ENCODE measurements around the gene SMG6.
"Not testable (repeated sequence)": the region's sequence is repeated elsewhere in the genome, so short reads cannot be mapped to it uniquely, and the experiment has no call there.

Gene SMG6

DNA sequence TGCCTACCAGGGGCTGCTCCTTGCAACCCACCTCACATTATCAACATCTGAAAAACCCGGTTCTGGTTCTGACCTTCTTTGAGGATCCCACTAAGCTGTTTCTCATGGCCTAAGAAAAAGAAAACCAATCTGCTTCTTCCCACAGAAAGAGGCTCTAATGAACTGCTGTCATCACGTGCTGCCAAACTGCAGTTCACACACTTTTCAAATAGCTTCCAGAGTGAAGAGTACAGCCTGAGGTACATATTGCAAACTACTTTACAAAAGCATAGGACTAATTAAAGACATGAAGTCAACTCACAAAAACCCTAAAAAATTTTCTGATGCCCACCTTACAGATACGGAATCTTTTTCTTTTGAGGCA is 36.7 kb downstream of the SMG6 start:
- TF ChIP-seq, protein P1, sequence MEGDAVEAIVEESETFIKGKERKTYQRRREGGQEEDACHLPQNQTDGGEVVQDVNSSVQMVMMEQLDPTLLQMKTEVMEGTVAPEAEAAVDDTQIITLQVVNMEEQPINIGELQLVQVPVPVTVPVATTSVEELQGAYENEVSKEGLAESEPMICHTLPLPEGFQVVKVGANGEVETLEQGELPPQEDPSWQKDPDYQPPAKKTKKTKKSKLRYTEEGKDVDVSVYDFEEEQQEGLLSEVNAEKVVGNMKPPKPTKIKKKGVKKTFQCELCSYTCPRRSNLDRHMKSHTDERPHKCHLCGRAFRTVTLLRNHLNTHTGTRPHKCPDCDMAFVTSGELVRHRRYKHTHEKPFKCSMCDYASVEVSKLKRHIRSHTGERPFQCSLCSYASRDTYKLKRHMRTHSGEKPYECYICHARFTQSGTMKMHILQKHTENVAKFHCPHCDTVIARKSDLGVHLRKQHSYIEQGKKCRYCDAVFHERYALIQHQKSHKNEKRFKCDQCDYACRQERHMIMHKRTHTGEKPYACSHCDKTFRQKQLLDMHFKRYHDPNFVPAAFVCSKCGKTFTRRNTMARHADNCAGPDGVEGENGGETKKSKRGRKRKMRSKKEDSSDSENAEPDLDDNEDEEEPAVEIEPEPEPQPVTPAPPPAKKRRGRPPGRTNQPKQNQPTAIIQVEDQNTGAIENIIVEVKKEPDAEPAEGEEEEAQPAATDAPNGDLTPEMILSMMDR (conservative IDR thresholded peaks at IDR 0.05): no peak
- H3K27ac ChIP-seq: no peak overlapping the region

DNA sequence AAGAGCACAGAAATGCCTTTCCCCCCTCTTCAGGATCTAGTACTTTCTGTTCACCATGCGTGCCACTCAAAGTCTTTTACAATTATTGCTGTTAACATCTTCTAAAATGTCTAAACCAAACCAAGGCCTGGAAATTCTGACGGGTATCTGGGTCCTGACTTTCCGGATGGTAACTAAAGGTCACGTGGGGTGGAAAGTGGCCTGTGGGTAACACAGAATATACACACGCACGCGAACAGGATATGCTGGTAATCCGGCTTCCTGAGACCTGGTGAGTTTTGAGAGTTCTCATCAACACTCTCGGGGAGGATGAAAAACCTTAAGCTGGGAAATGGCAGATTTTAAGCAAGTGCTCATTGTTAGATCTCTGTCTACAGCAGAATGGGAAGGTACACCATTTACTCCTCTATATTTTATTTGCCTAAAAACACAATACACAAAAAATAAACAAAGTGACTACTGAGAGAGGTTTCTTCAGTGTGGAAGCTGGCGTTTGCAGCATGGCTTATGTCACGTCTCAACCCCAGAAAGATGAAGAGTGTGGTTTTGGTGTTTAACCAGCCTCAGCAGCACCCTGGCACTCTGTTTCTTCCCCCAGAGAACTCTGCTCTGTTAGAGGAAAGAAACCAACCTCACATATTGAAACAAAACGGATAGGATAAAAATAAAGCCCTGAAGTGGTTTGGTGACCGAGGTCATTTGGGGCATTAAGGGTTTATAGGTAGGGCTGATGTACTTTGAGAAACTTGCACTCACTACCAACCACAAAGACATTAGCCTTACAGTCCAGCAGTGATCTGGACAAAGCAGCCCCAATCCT is 37.3 kb downstream of the SMG6 start:
- TF ChIP-seq, protein P1 (conservative IDR thresholded peaks at IDR 0.05): no peak
- H3K27ac ChIP-seq: no peak overlapping the region

DNA sequence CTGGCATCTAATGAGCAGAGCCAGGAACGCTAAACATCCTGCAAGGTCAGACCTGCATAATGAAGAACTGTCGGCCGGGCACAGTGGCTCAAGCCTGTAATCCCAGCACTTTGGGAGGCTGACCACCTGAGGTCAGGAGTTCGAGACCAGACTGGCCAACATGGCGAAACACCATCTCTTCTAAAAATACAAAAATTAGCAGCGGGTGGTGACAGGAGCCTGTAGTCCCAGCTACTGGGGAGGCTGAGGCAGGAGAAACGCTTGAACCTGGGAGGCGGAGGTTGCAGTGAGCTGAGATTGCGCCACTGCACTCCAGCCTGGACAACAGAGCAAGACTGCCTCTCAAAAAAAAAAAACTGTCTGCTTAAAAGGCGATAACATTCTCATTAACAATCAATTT is 38.4 kb downstream of the SMG6 start:
- not testable (repeated sequence) for H3K27ac ChIP-seq

DNA sequence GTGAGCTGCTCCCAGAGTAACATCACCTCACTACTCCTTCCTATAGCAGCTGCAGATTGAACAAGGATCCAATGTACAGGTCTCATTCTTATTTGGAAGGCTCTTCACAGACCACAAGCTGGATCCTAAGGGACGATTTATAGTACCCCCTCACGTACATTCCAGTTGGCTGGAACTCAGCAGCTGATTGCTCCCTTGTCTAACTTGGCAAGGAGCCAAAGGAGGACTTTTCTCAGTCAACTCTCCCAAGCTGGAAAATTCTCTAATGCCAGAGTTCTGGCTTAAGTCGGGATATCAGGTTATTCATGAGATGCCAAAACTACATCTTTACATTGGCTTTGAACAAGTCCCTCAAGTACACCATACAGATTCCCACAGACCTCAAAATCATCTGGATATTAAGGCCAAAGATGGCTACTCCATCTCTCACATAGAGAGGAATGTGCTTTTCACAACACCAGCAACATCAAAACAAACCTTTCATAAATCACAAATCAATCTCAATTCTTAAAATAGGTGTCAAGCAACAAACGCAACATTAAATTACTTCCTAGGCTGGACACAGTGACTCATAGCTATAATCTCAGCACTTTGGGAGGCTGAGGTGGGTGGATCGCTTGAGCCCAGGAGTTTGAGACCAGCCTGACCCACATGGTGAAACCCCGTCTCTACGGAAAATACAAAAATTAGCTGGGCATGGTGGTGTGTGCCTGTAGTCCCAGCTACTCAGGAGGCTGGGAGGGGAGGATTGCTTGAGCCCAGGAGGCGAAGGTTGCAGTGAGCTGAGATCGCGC is 39.3 kb downstream of the SMG6 start:
- TF ChIP-seq, protein P1 (conservative IDR thresholded peaks at IDR 0.05): no peak
- H3K27ac ChIP-seq: no peak overlapping the region

DNA sequence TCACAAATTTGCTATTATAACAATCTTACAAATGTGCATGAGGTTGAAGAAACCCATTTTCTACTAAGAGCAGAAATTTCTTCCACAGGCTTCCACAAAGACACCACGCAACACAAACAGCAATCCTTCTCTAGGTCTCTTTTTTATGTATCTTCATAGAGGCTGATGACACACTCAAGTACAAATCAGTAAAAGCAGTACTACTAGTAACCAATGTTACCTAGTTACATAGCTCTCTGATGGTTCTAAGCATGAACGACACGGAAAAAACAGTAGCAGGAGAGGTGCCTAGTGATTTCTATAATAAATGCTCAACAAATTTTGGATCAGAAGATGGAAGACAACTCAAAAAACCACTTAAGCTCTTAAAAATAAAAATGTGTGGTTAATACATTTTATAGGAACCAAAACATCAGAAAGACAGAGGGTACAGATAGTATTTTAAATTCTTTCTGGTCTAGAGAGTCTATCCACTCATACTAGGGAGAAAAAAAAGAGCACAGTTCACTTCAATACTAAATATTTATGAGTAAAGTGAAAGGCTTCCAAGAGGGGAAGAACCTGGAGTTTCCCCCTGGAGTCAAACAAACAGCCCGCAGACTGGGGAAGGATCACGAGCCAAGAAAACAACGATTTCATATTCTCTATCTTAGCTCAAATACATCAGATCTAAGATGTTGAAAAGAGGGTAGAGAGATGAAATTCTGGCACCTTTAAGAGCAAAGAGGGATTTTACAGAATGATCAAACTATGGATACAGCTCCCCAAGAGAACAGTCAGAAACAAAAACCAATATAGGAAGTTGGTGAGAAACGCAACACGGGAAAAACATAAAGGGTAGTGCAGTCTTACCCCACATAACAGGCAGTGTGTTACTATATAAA is 40.2 kb downstream of the SMG6 start:
- TF ChIP-seq, protein P1 (conservative IDR thresholded peaks at IDR 0.05): no peak
- no peak overlapping the region for H3K27ac ChIP-seq

DNA sequence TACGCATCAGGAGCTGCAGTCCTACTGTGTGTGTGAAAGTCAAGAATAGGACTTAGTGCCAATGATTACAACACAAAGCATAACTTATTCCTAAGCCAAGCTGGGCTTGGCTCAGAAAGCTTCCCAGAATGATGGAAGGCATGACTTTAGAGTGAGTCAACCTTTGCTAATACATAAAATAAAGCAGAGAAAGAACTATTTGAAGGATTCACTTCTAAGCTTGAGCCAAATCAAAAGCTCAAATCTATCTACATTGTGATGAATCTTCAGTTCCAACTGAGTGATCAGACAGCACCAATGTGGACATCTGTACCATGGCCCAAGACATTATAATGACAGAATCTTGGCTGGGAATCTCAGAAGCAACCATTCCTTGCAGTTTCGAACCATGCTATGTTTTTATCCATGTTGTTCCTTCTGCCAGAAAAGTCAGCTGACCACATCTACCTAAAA is 41.4 kb downstream of the SMG6 start:
- TF ChIP-seq, protein P1 (conservative IDR thresholded peaks at IDR 0.05): no peak
- H3K27ac ChIP-seq: no peak overlapping the region

DNA sequence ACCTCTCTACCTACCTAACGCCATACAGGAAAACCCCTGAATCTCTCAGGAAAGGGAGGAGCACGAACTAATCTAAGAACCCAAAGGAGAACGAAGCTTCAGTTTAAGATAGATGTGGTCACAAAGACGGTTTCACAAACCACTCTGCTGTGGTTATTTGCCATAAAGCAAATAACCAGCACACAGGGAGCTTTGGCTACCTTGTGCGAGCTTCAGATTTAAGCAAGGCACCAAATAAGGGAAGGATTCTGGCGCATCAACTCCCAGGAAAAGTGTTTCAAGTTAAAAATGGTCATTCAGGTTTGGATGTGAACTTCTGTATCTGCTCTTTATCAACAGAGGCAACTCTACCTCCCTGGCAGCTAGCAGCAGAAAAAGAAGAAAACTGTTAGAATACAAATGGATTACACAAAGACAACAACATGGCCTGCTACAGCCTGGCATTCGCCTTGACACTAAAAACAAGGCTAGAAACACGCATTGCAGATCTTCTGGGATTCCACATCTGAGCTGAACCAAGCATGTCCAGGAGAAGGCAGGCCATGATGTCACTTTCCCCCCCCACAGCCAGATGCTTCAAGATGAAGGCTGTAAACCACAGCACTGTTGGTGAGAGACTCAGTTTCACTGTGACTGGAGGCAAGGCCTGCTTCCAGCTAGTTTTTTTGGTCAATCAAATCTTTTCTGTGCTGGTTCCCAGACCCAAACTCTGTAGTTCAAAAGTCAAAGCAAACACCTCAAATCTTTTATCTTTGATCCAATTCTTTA is 43.6 kb downstream of the SMG6 start:
- no peak overlapping the region for H3K27ac ChIP-seq
- TF ChIP-seq, protein P1 (conservative IDR thresholded peaks at IDR 0.05): no peak

DNA sequence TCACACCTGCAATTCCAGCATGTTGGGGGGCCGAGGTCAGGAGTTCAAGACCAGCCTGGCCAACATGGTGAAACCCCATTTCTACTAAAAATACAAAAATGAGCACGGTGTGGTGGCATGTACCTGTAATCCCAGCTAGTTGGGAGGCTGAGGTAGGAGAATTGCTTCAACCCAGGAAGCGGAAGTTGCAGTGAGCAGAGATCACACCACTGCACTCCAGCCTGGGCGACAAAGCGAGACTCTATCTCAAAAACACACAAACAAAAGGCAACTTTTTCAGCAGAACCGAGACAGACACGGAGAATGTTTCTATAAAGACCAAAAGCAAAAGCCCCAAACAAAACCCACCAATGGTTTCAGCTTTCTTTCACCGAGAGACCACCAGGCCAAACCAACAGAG is 44.8 kb downstream of the SMG6 start:
- H3K27ac ChIP-seq: not testable (repeated sequence)
